D341Med (cell line): ENCODE results near the gene PHF24.
A peak's percentile ranks its signal among the peaks of the same experiment; 100 is the strongest.
"Not testable (repeated sequence)": the region's sequence is repeated elsewhere in the genome, so short reads cannot be mapped to it uniquely, and the experiment has no call there.

Source experiments
- DNase-seq: peaks from one replicate; pipeline ENCODE4 v3.0.0; 2012; ENCODE audit warnings: low spot score

PHF24 gene

GRCh38 chr9:34997379-34997781 lies 39.3 kb downstream of the PHF24 start:
- peak; percentile 2 for DNase-seq

DNA sequence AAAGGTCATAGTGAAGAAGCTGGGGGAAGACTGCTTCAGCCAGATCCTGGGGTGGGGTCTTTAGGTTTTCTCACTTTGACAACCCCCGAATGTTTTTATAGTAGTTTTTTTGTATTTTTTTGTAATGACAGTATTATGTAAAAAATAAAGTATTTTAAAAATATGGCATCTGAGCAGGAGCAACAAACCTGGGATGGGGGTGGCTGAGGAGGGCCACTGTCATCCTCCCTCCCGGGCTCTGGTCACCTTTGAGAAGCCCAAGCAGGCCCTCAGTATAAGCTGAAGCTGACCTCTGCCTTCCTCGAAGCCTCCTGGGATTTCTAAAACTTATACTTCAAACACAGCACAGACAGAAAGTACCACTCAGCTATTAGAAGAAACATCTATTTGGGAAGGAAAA lies 40.2 kb downstream of the PHF24 start:
- DNase-seq, result peak; percentile 2

DNA sequence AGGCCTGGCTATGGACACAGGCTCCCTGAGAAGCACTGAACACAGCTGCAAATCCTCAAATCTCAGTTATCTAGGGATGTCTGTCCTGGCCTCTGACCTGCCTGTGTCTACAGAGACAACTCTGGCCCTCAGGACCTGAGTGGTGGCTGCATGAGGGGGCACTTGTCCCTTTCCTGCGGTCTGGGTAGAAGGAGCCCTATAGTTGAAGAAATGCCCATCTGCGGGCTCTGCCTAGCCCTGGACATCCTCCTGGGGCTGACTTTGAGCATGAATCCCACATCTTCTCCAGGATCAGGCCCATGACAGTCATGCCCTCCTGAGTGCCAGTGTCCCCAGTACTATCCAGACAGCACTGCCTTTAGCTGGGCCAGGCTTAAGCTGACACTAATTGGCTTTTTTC lies 41.5 kb downstream of the PHF24 start:
- peak; percentile 4 for DNase-seq

GRCh38 chr9:35000535-35001284 lies 42.6 kb downstream of the PHF24 start:
- DNase-seq, result peak; percentile 0

DNA sequence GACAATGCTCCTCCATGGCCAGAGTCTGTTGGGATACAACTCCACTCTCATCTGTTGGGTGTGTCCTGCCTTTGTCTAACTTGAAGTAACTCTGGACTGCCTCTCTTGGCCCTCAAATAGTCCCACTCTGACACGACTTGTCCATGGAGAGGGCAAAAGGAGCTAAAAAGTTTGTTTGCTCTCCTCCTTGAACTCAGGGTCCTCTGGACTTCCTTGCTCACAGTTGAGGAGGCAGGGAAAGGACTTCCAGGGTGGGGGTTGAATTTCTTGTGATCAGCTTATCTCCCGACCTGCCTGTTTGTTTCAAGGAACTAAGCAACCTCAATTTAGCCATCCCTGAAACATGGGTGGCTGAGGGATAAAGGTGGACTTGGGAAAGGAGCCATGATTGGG lies 43.2 kb downstream of the PHF24 start:
- DNase-seq, result peak; percentile 1

DNA sequence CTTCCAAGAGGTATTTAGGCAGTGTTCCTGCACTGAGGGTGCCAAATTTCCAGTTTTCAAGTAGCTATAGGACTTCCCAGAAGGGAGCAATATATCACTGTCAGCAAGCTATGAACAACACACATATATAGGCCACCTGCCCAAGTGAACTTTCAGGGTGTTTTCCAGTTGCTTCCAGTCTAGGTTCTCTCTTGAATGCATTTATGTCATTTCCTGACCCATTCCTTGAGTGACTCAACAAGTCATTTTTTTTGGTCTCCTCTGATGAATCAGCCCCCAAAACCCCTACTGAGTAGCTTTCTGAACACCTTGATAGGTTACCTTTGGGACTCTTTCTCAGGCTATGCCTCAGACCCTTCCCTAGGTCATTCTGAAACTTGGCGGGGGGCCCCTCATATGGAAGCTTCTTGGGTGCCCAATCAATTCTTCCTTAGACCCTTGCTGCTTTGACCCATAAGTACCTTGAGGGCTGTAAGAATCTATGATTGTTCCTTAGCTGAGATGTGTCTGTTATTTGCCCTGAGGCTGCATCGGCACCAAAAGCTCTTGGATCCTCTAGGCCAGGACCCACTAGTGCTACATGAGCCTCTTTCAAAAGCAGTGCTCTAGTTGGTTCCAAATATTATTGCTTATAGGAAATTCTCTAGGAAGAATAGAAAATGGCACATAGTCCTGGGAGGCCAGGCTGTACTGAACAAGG lies 43.9 kb downstream of the PHF24 start:
- peak; percentile 1 for DNase-seq

DNA sequence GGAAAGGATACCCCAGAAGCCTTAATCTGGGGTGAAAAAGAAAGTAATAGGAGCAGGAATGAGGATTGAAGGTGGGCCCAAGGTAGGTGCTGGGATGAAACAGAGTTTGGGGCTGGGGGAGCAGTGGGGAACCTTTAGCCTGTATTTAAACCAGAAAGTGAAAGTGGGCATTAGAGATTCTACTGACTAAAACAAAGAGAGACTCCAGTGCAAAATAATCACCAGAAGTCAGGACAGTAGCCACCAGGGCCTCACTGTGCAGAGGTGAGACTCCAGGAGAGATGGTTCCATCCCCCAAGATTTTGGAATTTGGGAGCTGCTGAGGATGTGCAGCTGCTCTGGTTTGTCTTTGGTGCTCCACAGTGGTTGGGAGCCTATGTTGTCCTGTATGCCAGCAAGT lies 44.5 kb downstream of the PHF24 start:
- DNase-seq, result peak; percentile 12

- not testable (repeated sequence) for DNase-seq
Observed at GRCh38 chr9:35004299-35004698, 46.2 kb downstream of the PHF24 start.

DNA sequence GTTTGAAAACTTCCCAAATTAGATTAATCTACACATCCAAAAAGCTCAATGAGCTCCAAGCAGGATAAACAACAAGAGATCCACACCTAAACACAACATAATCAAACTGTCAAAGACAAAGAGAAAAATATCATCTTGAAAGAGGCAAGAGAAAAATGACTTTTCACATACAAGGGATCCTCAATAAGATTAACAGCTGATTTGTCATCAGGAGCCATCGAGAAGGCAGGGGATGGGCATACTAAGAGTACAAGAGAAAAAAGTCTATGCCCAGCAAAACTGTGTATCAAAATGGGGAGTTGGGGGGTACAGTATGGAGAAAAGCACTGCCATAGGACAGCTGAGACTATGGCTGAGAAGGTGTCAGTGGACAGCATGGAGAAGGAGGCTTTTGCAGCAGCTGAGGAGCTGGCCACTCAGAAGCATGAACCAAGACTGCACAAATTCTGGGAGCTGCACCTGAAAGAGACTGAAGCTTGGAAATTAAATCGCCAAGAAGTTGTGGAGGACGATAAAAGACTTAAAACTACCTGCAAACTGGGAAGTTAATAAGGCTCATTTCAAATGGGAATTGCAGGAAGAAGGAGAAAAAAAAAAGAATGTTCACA lies 52.4 kb downstream of the PHF24 start:
- no peak for DNase-seq

DNA sequence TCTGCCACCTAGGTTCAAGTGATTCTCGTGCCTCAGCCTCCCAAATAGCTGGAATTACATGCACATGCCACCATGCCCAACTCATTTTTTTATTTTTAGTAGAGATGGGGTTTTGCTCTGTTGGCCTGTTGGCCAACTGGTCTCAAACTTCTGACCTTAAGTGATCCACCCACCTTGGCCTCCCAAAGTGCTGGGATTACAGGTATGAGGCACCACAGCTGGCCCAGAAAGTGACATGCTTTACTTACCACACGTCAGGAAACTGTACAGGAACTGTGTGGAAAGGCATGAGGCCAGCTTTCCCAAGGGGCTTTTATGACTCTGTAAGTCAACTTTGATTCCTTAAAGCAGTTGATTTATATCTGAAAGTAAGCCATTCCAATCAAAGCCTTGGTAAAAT lies 56.4 kb downstream of the PHF24 start:
- no peak for DNase-seq

GRCh38 chr9:35023443-35023842 lies 65.4 kb downstream of the PHF24 start:
- DNase-seq, result not testable (repeated sequence)

DNA sequence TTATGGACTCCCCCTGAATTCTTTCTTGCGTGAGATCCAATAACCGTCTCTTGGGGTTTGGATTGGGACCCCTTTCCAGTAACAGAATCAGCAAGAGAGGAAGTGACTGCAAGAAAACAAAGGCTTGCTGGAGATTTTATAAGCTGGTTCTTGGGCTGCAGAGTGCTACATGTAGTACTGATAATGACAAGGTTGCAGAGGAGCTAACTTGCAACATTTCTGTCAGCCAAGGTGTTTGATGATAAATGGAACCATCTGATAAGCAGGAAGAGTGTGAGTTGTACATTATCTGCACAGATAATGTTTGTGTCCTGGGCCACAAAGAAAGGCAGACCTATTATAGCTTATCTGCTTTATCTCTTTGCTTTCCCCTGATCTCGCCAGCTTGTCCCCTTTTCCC lies 68.6 kb downstream of the PHF24 start:
- no peak for DNase-seq

DNA sequence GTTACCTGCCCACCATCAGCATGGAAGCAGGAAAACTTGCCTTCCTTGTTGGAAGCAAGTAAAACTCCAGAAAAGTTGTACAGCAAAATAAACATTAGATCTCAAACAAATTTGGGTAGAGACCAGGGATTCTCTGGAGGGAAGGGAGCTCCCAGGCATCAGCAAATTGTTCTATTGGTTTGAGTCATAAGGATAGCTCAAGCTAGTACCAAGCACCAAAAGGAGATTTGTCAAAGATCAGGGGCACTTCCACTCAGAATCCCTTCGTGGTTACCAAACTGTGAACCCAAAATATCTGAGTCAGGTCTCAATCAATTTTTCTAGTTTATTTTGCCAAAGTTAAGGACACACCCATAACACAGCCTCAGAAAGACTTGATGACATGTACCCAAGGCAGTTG lies 69.3 kb downstream of the PHF24 start:
- no peak for DNase-seq

DNA sequence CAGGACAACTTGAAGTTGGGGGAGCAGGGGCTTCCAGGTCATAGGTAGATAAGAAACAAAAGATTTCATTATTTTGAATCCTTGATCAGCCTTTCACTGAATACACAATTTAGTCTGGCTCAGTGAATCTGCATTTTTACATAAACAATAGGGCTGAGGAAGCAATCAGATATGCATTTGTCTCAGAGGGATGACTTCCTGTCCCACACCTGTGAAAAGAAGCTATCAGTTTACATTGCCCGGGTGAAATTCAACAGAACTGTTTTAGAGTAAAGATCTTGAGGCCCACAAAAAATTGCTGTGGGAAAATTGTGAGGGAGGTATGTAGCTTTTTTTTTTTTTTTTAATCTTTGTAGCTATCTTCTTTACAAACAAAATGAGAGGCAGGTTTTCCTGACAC lies 69.8 kb downstream of the PHF24 start:
- no peak for DNase-seq

- DNase-seq, result no peak
Observed at GRCh38 chr9:35028341-35028740, 70.3 kb downstream of the PHF24 start.

DNA sequence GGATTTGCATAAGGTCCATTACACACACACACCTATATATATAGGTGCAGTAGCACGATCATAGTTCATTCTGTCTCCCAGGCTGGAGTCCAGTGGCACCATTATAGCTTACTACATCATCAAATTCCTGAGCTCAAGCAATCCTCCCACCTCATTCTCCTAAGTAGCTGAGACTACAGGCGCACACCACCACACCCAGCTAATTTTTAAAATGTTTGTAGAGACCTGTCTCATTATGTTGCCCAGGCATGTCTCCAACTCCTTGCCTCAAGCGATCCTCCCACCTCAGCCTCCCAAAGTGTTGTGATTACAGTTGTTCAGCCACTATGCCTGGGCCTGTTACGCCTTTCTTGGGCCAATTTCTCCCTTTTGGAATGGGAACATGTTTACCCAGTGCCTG lies 71.2 kb downstream of the PHF24 start:
- no peak for DNase-seq

GRCh38 chr9:35029852-35030251 lies 71.8 kb downstream of the PHF24 start:
- no peak for DNase-seq
